MM.1S (cell line): Measurements from ENCODE around the gene MPST.

Experiments used
- DNase-seq: peaks from one replicate; pipeline ENCODE4 v3.0.0-alpha.2; 2015
- H2AFZ ChIP-seq: fragments of 300-600 bp; sonication (generic); 2 replicates; pipeline ENCODE4 v1.6.0; 2016; ENCODE audit warnings: antibody characterized with exemption, low read length
- H3F3A ChIP-seq: fragments of 300-600 bp; sonication (generic); 2 replicates; pipeline ENCODE4 v1.6.1; 2016; ENCODE audit warnings: mild to moderate bottlenecking, antibody characterized with exemption, low read length, moderate library complexity, mixed read lengths; ENCODE audit not compliant: insufficient read depth
- H3K27ac ChIP-seq: fragments of 300-600 bp; sonication (generic); 2 replicates; pipeline ENCODE4 v1.5.1; 2016; ENCODE audit warnings: mild to moderate bottlenecking, low read length
- H3K27me3 ChIP-seq: fragments of 300-600 bp; sonication (generic); replicated peaks from 2 replicates; pipeline ENCODE4 v1.6.0; 2016; ENCODE audit warnings: low read length; ENCODE audit not compliant: insufficient read depth
- H3K36me3 ChIP-seq: fragments of 300-600 bp; sonication (generic); replicated peaks from 2 replicates; pipeline ENCODE4 v1.6.1; 2016; ENCODE audit warnings: mild to moderate bottlenecking, low read length, mixed read lengths; ENCODE audit not compliant: insufficient read depth
- H3K4me1 ChIP-seq: fragments of 300-600 bp; sonication (generic); 2 replicates; pipeline ENCODE4 v1.6.1; 2016; ENCODE audit warnings: low read length, mixed read lengths
- H3K4me2 ChIP-seq: fragments of 300-600 bp; sonication (generic); 2 replicates; pipeline ENCODE4 v1.6.0; 2016; ENCODE audit warnings: low read depth, low read length
- H3K4me3 ChIP-seq: fragments of 300-600 bp; sonication (generic); 2 replicates; pipeline ENCODE4 v1.5.1; 2016; ENCODE audit warnings: low read length, mixed read lengths
- H3K79me2 ChIP-seq: fragments of 300-600 bp; sonication (generic); 2 replicates; pipeline ENCODE4 v1.6.1; 2016; ENCODE audit warnings: mixed run types, low read length, mixed read lengths
- H3K9ac ChIP-seq: fragments of 300-600 bp; sonication (generic); 2 replicates; pipeline ENCODE4 v1.6.1; 2016; ENCODE audit warnings: low read length, mixed read lengths
- H3K9me2 ChIP-seq: fragments of 300-600 bp; sonication (generic); replicated peaks from 2 replicates; pipeline ENCODE4 v1.6.1; 2016; ENCODE audit warnings: mild to moderate bottlenecking, low read length, mixed read lengths; ENCODE audit not compliant: insufficient read depth
- H3K9me3 ChIP-seq: fragments of 300-600 bp; sonication (generic); replicated peaks from 2 replicates; pipeline ENCODE4 v1.6.1; 2016; ENCODE audit warnings: mild to moderate bottlenecking, low read length, mixed read lengths; ENCODE audit not compliant: insufficient read depth
- H4K20me1 ChIP-seq: fragments of 300-600 bp; sonication (generic); 2 replicates; pipeline ENCODE4 v1.6.1; 2016; ENCODE audit warnings: mild to moderate bottlenecking, low read length, moderate library complexity, mixed read lengths; ENCODE audit not compliant: insufficient read depth
- EZH2 ChIP-seq: fragments of 300-600 bp; sonication (generic); optimal IDR thresholded peaks from 2 replicates; pipeline ENCODE3; 2017; ENCODE audit warnings: low read depth, mild to moderate bottlenecking, antibody characterized with exemption, low read length, mixed read lengths
- EZH2phosphoT487 ChIP-seq: fragments of 300-600 bp; sonication (generic); IDR thresholded peaks from 2 replicates; pipeline ENCODE4 v1.6.1; 2018; ENCODE audit warnings: antibody characterized with exemption, low read length
- TF ChIP-seq, protein P1 (sequence below): fragments of 300-600 bp; sonication (generic); IDR thresholded peaks from 2 replicates; pipeline ENCODE4 v1.5.1; 2016; ENCODE audit warnings: antibody characterized with exemption, low read length, mixed read lengths

Gene MPST

DNA sequence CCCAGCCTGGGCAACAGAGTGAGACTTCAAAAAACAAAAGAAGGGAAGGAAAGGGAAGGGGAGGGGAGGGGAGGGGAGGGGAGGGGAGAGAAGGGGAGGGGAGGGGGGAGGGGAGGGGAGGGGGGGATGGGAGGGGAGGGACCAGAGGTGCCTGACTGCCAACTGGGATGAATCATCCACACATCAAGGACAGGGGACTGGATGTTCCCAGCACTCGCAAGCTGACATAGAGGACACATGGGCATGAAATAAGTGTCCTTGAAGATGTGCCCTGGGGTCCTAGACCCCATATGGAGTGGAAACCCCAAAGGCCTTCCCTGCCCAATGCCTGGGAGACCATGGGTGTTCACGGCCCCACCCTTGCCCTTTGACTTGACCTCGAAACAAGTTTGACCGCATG, 20.1 kb upstream of the MPST start:
- H3K4me1 ChIP-seq = no peaks in the 10 kb centered on the region
- no peaks in the 10 kb centered on the region for H3K79me2 ChIP-seq
- no peak overlapping the region for H3K4me3 ChIP-seq
- DNase-seq = no peak
- no peaks in the 10 kb centered on the region for H3F3A ChIP-seq
- H3K9me2 ChIP-seq = no peaks in the 10 kb centered on the region
- H3K9ac ChIP-seq = no peak overlapping the region
- no peaks in the 10 kb centered on the region for H3K9me3 ChIP-seq
- peaks cover 80% of the 10 kb centered on the region for H3K27me3 ChIP-seq
- H3K27ac ChIP-seq = no peak overlapping the region
- no peak for TF ChIP-seq EZH2phosphoT487
- TF ChIP-seq, protein P1, sequence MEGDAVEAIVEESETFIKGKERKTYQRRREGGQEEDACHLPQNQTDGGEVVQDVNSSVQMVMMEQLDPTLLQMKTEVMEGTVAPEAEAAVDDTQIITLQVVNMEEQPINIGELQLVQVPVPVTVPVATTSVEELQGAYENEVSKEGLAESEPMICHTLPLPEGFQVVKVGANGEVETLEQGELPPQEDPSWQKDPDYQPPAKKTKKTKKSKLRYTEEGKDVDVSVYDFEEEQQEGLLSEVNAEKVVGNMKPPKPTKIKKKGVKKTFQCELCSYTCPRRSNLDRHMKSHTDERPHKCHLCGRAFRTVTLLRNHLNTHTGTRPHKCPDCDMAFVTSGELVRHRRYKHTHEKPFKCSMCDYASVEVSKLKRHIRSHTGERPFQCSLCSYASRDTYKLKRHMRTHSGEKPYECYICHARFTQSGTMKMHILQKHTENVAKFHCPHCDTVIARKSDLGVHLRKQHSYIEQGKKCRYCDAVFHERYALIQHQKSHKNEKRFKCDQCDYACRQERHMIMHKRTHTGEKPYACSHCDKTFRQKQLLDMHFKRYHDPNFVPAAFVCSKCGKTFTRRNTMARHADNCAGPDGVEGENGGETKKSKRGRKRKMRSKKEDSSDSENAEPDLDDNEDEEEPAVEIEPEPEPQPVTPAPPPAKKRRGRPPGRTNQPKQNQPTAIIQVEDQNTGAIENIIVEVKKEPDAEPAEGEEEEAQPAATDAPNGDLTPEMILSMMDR = no peak
- TF ChIP-seq EZH2 = no peak
- H3K36me3 ChIP-seq = no peaks in the 10 kb centered on the region
- H4K20me1 ChIP-seq = no peaks in the 10 kb centered on the region
- no peak overlapping the region for H2AFZ ChIP-seq
- no peak overlapping the region for H3K4me2 ChIP-seq

DNA sequence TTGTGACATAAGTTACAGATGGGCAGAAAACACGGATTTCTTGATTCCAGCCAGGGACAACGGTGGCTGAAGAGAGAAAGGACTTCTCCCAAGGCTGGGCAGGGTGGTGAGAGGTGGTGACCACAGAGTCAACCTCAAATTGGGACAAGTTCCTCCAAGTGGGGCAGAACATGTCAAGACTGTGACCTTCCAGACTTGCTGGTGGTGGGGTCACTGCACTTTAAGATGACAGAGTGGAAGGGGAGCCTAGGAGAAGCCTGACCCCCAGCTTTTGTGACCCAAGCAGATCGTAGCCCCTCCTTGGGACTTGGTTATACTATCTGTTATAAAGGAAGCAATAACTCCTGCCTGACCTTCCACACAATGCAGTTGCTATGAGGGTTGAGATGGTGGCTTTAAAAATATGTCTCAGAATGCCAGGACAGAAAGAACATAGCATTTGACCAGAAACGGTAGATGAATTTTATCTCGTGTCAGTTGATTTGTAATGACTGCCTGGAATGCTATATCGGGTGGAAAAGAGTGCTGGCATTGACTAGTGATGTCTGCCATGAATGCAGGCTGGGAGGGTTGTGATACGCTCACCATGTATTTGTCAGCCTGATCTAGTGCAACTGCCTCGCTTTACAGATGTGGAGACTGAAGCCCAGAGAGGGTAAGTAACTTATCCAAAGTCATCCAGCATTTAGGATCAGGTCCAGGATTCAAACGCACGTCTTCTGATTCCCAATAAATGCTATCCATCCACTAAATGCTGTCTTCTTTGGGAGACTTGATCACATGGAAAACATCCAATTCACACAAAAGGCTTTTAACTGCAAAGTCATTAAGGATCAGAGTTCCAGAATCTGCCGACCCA, 18.6 kb upstream of the MPST start:
- no peak overlapping the region for H3K4me2 ChIP-seq
- no peak for TF ChIP-seq EZH2
- TF ChIP-seq, protein P1 = no peak
- no peak for TF ChIP-seq EZH2phosphoT487
- H3K4me3 ChIP-seq = no peak overlapping the region
- H3K79me2 ChIP-seq = no peaks in the 10 kb centered on the region
- no peaks in the 10 kb centered on the region for H3K9me2 ChIP-seq
- no peak overlapping the region for H3K27ac ChIP-seq
- H3K36me3 ChIP-seq = no peaks in the 10 kb centered on the region
- DNase-seq = no peak
- no peaks in the 10 kb centered on the region for H3F3A ChIP-seq
- H3K4me1 ChIP-seq = no peaks in the 10 kb centered on the region
- H3K27me3 ChIP-seq = peaks cover 79% of the 10 kb centered on the region
- no peak overlapping the region for H3K9ac ChIP-seq
- no peaks in the 10 kb centered on the region for H3K9me3 ChIP-seq
- no peak overlapping the region for H2AFZ ChIP-seq
- H4K20me1 ChIP-seq = no peaks in the 10 kb centered on the region

DNA sequence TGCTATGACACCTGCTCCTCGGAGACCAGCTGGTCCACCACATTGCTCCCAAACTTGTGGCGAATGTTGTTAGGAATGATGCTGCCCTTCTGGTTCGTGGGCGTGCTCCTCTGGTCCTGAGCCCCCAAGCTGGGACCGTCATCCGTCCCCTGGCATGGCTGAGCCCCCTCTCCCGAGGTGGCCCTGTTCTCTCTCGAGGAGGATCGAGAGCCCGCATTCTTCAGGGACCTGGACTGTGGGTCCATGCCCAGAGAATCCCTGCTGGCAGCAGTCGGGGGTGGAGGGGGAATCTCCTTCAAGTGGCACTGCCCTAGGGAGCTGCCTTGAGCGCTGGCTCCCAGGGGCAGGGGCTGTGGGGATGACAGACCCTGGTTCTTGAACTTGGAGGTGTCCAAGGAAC, 17.7 kb upstream of the MPST start:
- H3K27ac ChIP-seq = no peak overlapping the region
- no peaks in the 10 kb centered on the region for H3K9me2 ChIP-seq
- no peaks in the 10 kb centered on the region for H3F3A ChIP-seq
- no peak for DNase-seq
- no peak overlapping the region for H3K4me3 ChIP-seq
- H3K9me3 ChIP-seq = no peaks in the 10 kb centered on the region
- H3K27me3 ChIP-seq = peaks cover 79% of the 10 kb centered on the region
- H2AFZ ChIP-seq = no peak overlapping the region
- no peaks in the 10 kb centered on the region for H4K20me1 ChIP-seq
- no peaks in the 10 kb centered on the region for H3K79me2 ChIP-seq
- H3K4me1 ChIP-seq = no peaks in the 10 kb centered on the region
- H3K36me3 ChIP-seq = no peaks in the 10 kb centered on the region
- H3K9ac ChIP-seq = no peak overlapping the region
- no peak overlapping the region for H3K4me2 ChIP-seq
- TF ChIP-seq, protein P1 = no peak
- TF ChIP-seq EZH2phosphoT487 (no peak), EZH2 (no peak)
